Body of pancreas (tissue), 4 donors: Measurements from ENCODE around the gene GNG12. TPM values are rescaled to one million over a fixed set of nuclear protein-coding genes. Genes with fewer than 3 reads are reported as not detected.
"Not testable (repeated sequence)": the region's sequence is repeated elsewhere in the genome, so short reads cannot be mapped to it uniquely, and the experiment has no call there.

ENCODE experiments used
- ATAC-seq: fragments of 150-250 bp; one replicate; pipeline ENCODE4 v1.9.1; 2016
- DNase-seq, 4 donors: peaks; one replicate each; pipeline ENCODE4 v3.0.0-alpha.2; 2019
- H3K27ac ChIP-seq, 4 donors: fragments of 200-600 bp; sonication (generic); 1 replicate in 3 of 4; 2 replicates in 1 of 4; pipeline versions ENCODE4 v1.5.1 to v1.6.1; 2016 to 2019; ENCODE audit warnings: mild to moderate bottlenecking in 1 of 4, mixed read lengths in 1 of 4, moderate library complexity in 1 of 4
- H3K27me3 ChIP-seq, 2 donors: fragments of 200-600 bp; sonication (generic); one replicate each; pipeline ENCODE4 v1.6.0; 2016; ENCODE audit warnings: mild to moderate bottlenecking in 1 of 2
- H3K36me3 ChIP-seq, 2 donors: fragments of 200-600 bp; sonication (generic); replicated peaks in 1 of 2; 2 replicates each; pipeline ENCODE4 v1.5.1; 2016; ENCODE audit warnings: low read depth in 2 of 2; ENCODE audit not compliant: insufficient read depth in 1 of 2
- H3K4me1 ChIP-seq: fragments of 200-600 bp; sonication (generic); one replicate; pipeline ENCODE4 v1.6.0; 2016
- H3K4me3 ChIP-seq, 2 donors: fragments of 200-600 bp; sonication (generic); 1 replicate in 1 of 2; 2 replicates in 1 of 2; pipeline ENCODE4 v1.5.1; 2016 to 2019
- H3K9me3 ChIP-seq, 3 donors: fragments of 200-600 bp; sonication (generic); 1 replicate in 2 of 3; 2 replicates in 1 of 3; pipeline ENCODE4 v1.5.1; 2016
- CTCF ChIP-seq, 7 experiments: fragments of 450-650 bp in 4 of 7; fragments of 200-600 bp in 3 of 7; sonication (generic) in 3 of 7; IDR thresholded peaks; one replicate each; pipeline ENCODE4 v1.5.1; 2016 to 2019; ENCODE audit warnings: antibody characterized with exemption in 7 of 7
- POLR2A ChIP-seq, 3 donors: fragments of 450-650 bp; IDR thresholded peaks; one replicate each; pipeline ENCODE4 v1.6.1; 2016; ENCODE audit warnings: antibody characterized with exemption in 3 of 3, mild to moderate bottlenecking in 2 of 3
- WGBS, 2 donors: methylation state at CpG; one replicate each; pipeline ENCODE4 v1.1.5; 2017; 5-methylcytosine and 5-hydroxymethylcytosine counted together
- intact Hi-C: fragments of 100-400 bp; cut with DNase I; formaldehyde crosslinking; loops from one replicate; pipeline ENCODE4 v1.15.1; 2023
- total RNA-seq, 2 donors: library from RNA; depleted of rRNA; stranded (reverse); fragments of >200 nt; gene quantifications; one replicate each; pipeline ENCODE4 v1.1.0, GENCODE V29; 2016

GNG12 gene
- total RNA-seq, 2 donors from 2014 or later, result 26.4 to 42.3 TPM

GRCh38 chr1:67673468-67674201, 159.6 kb downstream of the GNG12 start:
- Histone ChIP-seq H3K4me3 (no peak overlapping the region), H3K36me3 (no peaks in the 10 kb centered on the region), H3K27me3 (no peaks in the 10 kb centered on the region), H3K9me3 (no peaks in the 10 kb centered on the region), H3K27ac (no peak overlapping the region), H3K4me1 (no peaks in the 10 kb centered on the region)
- DNase-seq (no peak), ATAC-seq (no peak)
- TF ChIP-seq POLR2A (IDR thresholded peaks at IDR 0.05), result no peak
- TF ChIP-seq CTCF (IDR thresholded peaks at IDR 0.05), result no peak
- WGBS, 2 donors, result 84 to 88% methylated on average over 1 of the region's 1 CpG
- intact Hi-C loops, result no loop called here

DNA sequence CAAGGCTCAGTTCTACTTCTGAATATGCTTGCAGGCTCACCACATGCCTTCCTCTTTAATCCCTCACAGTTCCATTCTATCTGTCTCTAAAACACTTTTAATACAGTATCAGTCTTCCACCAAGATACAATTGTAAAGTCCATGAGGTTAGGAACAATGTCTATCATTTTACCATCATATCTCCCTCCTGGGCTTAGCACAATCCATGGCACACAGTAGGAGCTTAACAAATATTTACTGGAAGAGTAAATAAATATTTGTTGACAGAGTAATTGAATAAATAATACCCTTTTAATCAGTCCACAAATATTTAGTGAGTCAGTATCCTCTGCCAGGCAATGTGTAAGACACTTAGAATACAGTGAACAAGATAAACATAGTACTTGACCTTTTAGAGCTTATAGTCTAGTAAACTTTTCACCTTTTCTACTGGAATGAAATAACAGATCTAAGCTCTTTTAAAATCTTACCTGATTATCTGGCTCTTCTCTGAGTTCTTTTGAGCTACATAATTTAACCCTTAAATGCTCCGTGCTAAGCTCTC, 160.9 kb downstream of the GNG12 start:
- no peak for TF ChIP-seq POLR2A (IDR thresholded peaks at IDR 0.05)
- no peak for TF ChIP-seq CTCF (IDR thresholded peaks at IDR 0.05)
- no peak overlapping the region for H3K4me3 ChIP-seq
- no peak for ATAC-seq

GRCh38 chr1:67668660-67669059, 164.6 kb downstream of the GNG12 start:
- ATAC-seq, result no peak
- intact Hi-C loops, result no loop called here
- DNase-seq, result no peak

More for the DNA sequence above, 160.9 kb downstream of the GNG12 start:
- H3K27ac ChIP-seq, result no peak overlapping the region
- H3K36me3 ChIP-seq, result no peaks in the 10 kb centered on the region
- intact Hi-C loops, result no loop called here
- WGBS, 2 donors, result 96 to 97% methylated on average over 1 of the region's 1 CpG
- DNase-seq, result no peak
- H3K9me3 ChIP-seq, result no peaks in the 10 kb centered on the region
- H3K4me1 ChIP-seq, result no peaks in the 10 kb centered on the region
- H3K27me3 ChIP-seq, result no peaks in the 10 kb centered on the region

GRCh38 chr1:67666636-67667035, 166.6 kb downstream of the GNG12 start:
- ATAC-seq, result no peak
- Histone ChIP-seq H3K4me1 (no peaks in the 10 kb centered on the region), H3K36me3 (no peaks in the 10 kb centered on the region), H3K4me3 (no peak overlapping the region), H3K27me3 (no peaks in the 10 kb centered on the region), H3K27ac (no peak overlapping the region), H3K9me3 (no peaks in the 10 kb centered on the region)
- no peak for DNase-seq
- WGBS, 2 donors, result 82 to 92% methylated on average over 5 of the region's 5 CpGs
- TF ChIP-seq POLR2A (IDR thresholded peaks at IDR 0.05) (no peak), CTCF (IDR thresholded peaks at IDR 0.05) (no peak)
- intact Hi-C loops, result no loop called here

More at GRCh38 chr1:67668660-67669059, 164.6 kb downstream of the GNG12 start:
- Histone ChIP-seq H3K4me1 (no peaks in the 10 kb centered on the region), H3K4me3 (no peak overlapping the region), H3K36me3 (no peaks in the 10 kb centered on the region), H3K9me3 (no peaks in the 10 kb centered on the region), H3K27ac (no peak overlapping the region), H3K27me3 (no peaks in the 10 kb centered on the region)
- TF ChIP-seq POLR2A (IDR thresholded peaks at IDR 0.05), result no peak
- TF ChIP-seq CTCF (IDR thresholded peaks at IDR 0.05), result no peak
- WGBS, 2 donors, result 25 to 30% methylated on average over 1 of the region's 1 CpG

DNA sequence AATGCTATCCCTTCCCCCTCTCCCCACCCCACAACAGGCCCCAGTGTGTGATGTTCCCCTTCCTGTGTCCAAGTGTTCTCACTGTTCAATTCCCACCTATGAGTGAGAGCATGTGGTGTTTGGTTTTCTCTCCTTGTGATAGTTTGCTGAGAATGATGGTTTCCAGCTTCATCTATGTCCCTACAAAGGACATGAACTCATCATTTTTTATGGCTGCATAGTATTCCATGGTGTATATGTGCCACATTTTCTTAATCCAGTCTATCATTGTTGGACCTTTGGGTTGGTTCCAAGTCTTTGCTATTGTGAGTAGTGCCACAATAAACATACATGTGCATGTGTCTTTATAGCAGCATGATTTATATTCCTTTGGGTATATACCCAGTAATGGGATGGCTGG, 168.0 kb downstream of the GNG12 start:
- H3K27me3 ChIP-seq, ATAC-seq, H3K36me3 ChIP-seq, H3K9me3 ChIP-seq, H3K4me3 ChIP-seq, intact Hi-C loops, H3K4me1 ChIP-seq, DNase-seq, H3K27ac ChIP-seq: not testable (repeated sequence)
